ENCODE measurements around the gene KRAS. TPM values are rescaled to one million over a fixed set of nuclear protein-coding genes. Genes with fewer than 3 reads are reported as not detected.

The KRAS gene
- total and polyA plus RNA-seq, 2 donors (not counting 3 experiments of a cell fraction or from before 2014, with no cell fraction given) = 9.1 to 22.8 TPM

DNA sequence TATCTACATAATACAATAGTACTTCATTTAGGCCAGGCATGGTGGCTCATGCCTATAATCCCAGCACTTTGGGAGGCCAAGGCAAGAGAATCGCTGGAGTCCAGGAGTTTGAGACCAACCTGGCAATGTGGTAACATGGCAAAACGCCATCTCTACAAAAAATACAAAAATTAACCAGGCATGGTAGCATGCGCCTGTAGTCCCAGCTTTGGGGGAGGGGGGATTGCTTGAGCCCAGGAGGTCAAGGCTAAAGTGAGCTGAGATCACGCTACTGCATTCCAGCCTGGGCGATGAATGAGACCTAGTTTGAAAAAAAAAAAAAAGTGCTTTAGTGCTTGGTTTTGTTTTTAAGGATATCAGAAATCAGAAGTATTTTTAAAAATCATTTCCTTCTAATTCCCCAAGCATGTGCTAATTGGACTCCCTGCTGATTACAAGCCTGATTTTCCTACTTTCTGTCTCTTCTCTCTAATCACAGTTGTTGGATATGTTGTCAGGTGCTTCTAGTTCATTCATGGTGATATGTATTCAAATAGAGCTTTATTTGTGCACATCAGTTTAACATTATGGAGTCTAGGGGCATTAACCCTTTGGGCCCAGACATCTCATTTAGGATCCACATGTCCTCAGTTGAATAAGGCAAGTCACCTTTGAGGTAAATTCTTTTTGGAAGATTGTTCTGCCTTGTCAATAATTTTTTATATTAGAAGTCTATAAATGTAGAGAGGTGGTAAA lies 7.0 kb upstream of the KRAS start:
- TF ChIP-seq FOS (IDR thresholded peaks at IDR 0.05; ENCODE audit: borderline replicate concordance, insufficient read depth, low read length) (no peak), CTCF (IDR thresholded peaks at IDR 0.05; ENCODE audit: extremely low read depth in 1 of 2, insufficient read depth in 1 of 2, low read depth in 1 of 2, low read length in 2 of 2) (no peak), EZH2 (IDR thresholded peaks at IDR 0.05; ENCODE audit: borderline replicate concordance, low read depth, low read length, severe bottlenecking) (no peak), JUN (IDR thresholded peaks at IDR 0.05; ENCODE audit: borderline replicate concordance, insufficient read depth, insufficient read length, low read depth) (no peak), POLR2A (IDR thresholded peaks at IDR 0.05; ENCODE audit: low read depth, low read length) (no peak), POLR2AphosphoS5 (IDR thresholded peaks at IDR 0.05; ENCODE audit: insufficient read depth, low read depth, low read length) (no peak), MYC (IDR thresholded peaks at IDR 0.05; ENCODE audit: low read depth, low read length) (no peak), GATA2 (IDR thresholded peaks at IDR 0.05; ENCODE audit: insufficient read depth, insufficient read length, low read depth, low read length) (no peak)
- TF ChIP-seq, protein P1, sequence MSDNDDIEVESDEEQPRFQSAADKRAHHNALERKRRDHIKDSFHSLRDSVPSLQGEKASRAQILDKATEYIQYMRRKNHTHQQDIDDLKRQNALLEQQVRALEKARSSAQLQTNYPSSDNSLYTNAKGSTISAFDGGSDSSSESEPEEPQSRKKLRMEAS (IDR thresholded peaks at IDR 0.05; ENCODE audit: insufficient read depth, insufficient read length) = no peak
- H3K9ac ChIP-seq (replicated peaks; ENCODE audit: extremely low read depth, insufficient read depth, low read length) = no peak overlapping the region
- intact Hi-C loops (cut with micrococcal nuclease) (no loop called here), dilution Hi-C loops (cut with MboI; ENCODE audit: extremely low pct_ligation_motif_present, low sequenced_read_pairs) (no loop called here)
- no peak overlapping the region for H3K4me3 ChIP-seq (replicated peaks in 1 of 3; ENCODE audit: insufficient read depth in 1 of 3, low read depth in 1 of 3, low read length in 3 of 3)
- CTCF ChIA-PET = no interaction called here
- H3K9me1 ChIP-seq (replicated peaks; ENCODE audit: control insufficient read depth, extremely low read depth, insufficient read depth, low read length) = no peaks in the 10 kb centered on the region
- no peaks in the 10 kb centered on the region for H3K36me3 ChIP-seq (ENCODE audit: control insufficient read depth in 2 of 2, extremely low read depth in 1 of 2, insufficient read depth in 2 of 2, low read length in 2 of 2)
- no peak overlapping the region for H3K27ac ChIP-seq (ENCODE audit: insufficient read depth, low read depth, low read length)
- FAIRE-seq = no peak
- POLR2A ChIA-PET = no interaction called here
- BruUV-seq (replicated peaks) = no TSS peak
- H4K20me1 ChIP-seq (replicated peaks; ENCODE audit: control insufficient read depth, extremely low read depth, insufficient read depth, low read length) = no peaks in the 10 kb centered on the region
- H3K79me2 ChIP-seq (ENCODE audit: control insufficient read depth, insufficient read depth, low read length) = no peaks in the 10 kb centered on the region
- no peaks in the 10 kb centered on the region for H3K9me3 ChIP-seq (replicated peaks; ENCODE audit: control insufficient read depth, insufficient read depth, low read length)
- no peak overlapping the region for H3K4me2 ChIP-seq (ENCODE audit: insufficient read depth, low read length)
- DNase-seq (ENCODE audit: low read depth, low spot score) = no peak
- no peak overlapping the region for H2AFZ ChIP-seq (ENCODE audit: low read depth, low read length)
- peaks cover 10 to 18% of the 10 kb centered on the region in 2 experiments for H3K27me3 ChIP-seq (ENCODE audit: control insufficient read depth in 2 of 2, insufficient read depth in 2 of 2, low read length in 2 of 2)
- H3K4me1 ChIP-seq (ENCODE audit: control insufficient read depth, extremely low read depth, insufficient read depth, low read length) = no peaks in the 10 kb centered on the region
